Transverse colon (tissue), 4 donors: Measurements from ENCODE around the gene JPH2.

Source experiments
- CTCF ChIP-seq, 5 experiments: fragments of 200-600 bp in 3 of 5; fragments of 450-650 bp in 2 of 5; sonication (generic) in 3 of 5; IDR thresholded peaks; 1 replicate in 2 of 5; 2 replicates in 3 of 5; pipeline ENCODE4 v1.5.1; 2016 to 2017; ENCODE audit warnings: antibody characterized with exemption in 5 of 5, inconsistent platforms in 3 of 5, mild to moderate bottlenecking in 2 of 5, moderate library complexity in 1 of 5
- POLR2A ChIP-seq: fragments of 450-650 bp; IDR thresholded peaks from one replicate; pipeline ENCODE4 v1.6.1; 2016; ENCODE audit warnings: antibody characterized with exemption, mild to moderate bottlenecking, moderate library complexity
- POLR2AphosphoS5 ChIP-seq, 3 donors: sonication (generic); formaldehyde crosslinking; IDR thresholded peaks; one replicate each; pipeline ENCODE4 v1.6.1; 2016; ENCODE audit warnings: antibody characterized with exemption in 3 of 3

- no peak for TF ChIP-seq POLR2A
- no peak for TF ChIP-seq CTCF (IDR thresholded peaks at IDR 0.05)
- no peak for TF ChIP-seq POLR2AphosphoS5 (IDR thresholded peaks at IDR 0.05)
Measured at GRCh38 chr20:44159125-44159524, 27.9 kb downstream of the JPH2 start.
